Measurements from ENCODE around the gene JMJD8. TPM values are rescaled to one million over a fixed set of nuclear protein-coding genes. Genes with fewer than 3 reads are reported as not detected.

The JMJD8 gene
- total and polyA plus RNA-seq, 9 of the 15 experiments (the other 6 are each of a cell fraction or from before 2014, with no cell fraction given) = 1.2 to 50.6 (median 29.3) TPM

DNA sequence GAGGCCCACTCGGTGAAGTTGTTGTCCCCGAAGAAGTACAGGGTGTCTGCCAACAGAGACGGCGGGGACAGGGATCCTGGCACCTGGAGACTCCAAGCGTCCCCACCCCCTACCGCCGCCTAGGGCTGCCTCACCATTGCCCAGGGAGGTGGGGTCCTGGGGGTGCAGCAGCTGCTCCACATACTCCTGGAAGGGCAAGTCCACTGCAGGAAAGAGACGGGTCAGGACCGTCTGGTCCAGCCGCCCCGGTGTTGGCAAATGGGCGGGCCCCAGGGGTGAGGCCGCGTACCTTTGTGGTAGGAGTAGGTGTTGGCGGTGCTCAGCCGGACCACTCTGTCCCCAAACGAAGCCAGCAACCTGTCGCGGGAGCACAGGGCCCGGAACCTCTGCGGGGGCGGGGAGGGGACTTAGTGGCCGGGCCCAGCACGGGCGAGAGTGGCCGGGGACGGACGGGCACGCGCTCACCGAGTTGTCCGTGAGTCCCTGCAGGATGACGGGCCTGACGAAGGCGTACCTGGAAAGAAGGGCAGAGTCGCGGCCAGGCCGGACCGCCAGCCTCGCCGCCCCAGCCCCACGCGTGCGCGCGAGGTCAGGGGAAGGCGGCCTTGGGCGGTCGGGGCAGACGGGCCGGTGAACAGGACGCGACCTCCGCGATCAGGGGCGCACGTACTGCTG is 601 bp downstream of the JMJD8 start (continued):
- TF ChIP-seq, protein P1, sequence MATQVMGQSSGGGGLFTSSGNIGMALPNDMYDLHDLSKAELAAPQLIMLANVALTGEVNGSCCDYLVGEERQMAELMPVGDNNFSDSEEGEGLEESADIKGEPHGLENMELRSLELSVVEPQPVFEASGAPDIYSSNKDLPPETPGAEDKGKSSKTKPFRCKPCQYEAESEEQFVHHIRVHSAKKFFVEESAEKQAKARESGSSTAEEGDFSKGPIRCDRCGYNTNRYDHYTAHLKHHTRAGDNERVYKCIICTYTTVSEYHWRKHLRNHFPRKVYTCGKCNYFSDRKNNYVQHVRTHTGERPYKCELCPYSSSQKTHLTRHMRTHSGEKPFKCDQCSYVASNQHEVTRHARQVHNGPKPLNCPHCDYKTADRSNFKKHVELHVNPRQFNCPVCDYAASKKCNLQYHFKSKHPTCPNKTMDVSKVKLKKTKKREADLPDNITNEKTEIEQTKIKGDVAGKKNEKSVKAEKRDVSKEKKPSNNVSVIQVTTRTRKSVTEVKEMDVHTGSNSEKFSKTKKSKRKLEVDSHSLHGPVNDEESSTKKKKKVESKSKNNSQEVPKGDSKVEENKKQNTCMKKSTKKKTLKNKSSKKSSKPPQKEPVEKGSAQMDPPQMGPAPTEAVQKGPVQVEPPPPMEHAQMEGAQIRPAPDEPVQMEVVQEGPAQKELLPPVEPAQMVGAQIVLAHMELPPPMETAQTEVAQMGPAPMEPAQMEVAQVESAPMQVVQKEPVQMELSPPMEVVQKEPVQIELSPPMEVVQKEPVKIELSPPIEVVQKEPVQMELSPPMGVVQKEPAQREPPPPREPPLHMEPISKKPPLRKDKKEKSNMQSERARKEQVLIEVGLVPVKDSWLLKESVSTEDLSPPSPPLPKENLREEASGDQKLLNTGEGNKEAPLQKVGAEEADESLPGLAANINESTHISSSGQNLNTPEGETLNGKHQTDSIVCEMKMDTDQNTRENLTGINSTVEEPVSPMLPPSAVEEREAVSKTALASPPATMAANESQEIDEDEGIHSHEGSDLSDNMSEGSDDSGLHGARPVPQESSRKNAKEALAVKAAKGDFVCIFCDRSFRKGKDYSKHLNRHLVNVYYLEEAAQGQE (IDR thresholded peaks at IDR 0.05; ENCODE audit: borderline replicate concordance) = no peak
- TF ChIP-seq, protein P1 (CRISPR knock-in tag; IDR thresholded peaks at IDR 0.05; ENCODE audit: low read depth) = peak; percentile 81; the same call in 1 of the 2 replicates
- no peak for TF ChIP-seq HES1 (IDR thresholded peaks at IDR 0.05; ENCODE audit: low read depth)
- no peak for TF ChIP-seq CBX8 (IDR thresholded peaks at IDR 0.05; ENCODE audit: borderline replicate concordance, extremely low read depth, low read depth, low read length, poor library complexity, severe bottlenecking)
- no peak for TF ChIP-seq NFATC3 (IDR thresholded peaks at IDR 0.05)
- TF ChIP-seq MBD1 (CRISPR knock-in tag; IDR thresholded peaks at IDR 0.05) = no peak
- TF ChIP-seq SUPT5H (IDR thresholded peaks at IDR 0.05) = peak; percentile 59
- TF ChIP-seq ATF2 (CRISPR knock-in tag; IDR thresholded peaks at IDR 0.05) = peak; percentile 49; the same call in 1 of the 2 replicates
- TF ChIP-seq RAD21 (CRISPR knock-in tag; conservative IDR thresholded peaks at IDR 0.05 in 1 of 2, IDR thresholded peaks at IDR 0.05 in 1 of 2) = no peak
- TF ChIP-seq MAFF (IDR thresholded peaks at IDR 0.05; ENCODE audit: low read length) = no peak
- TF ChIP-seq POLR2H (tag; IDR thresholded peaks at IDR 0.05; ENCODE audit: low read depth) = no peak
- no peak for TF ChIP-seq CBFA2T3 (IDR thresholded peaks at IDR 0.05)
- TF ChIP-seq CHD4 (IDR thresholded peaks at IDR 0.05; ENCODE audit: insufficient read depth, insufficient replicate concordance, low read depth, low read length, poor library complexity, severe bottlenecking) = no peak
- TF ChIP-seq COPS2 (conservative IDR thresholded peaks at IDR 0.05) = no peak
- no peak for TF ChIP-seq ETS2 (tag; IDR thresholded peaks at IDR 0.05; ENCODE audit: borderline replicate concordance, poor library complexity, severe bottlenecking)

Data from K562 (cell line).